SKM-1 (cell line): ENCODE measurements around the gene CCDC90B.

ENCODE experiments used
- DNase-seq: peaks from one replicate; lab custom pipeline; 2025; ENCODE audit not compliant: unreplicated experiment; lab: John Stamatoyannopoulos, UW

Gene CCDC90B

GRCh38 chr11:83241291-83241946 is 44.7 kb downstream of the CCDC90B start:
- peak; percentile 31 for DNase-seq

GRCh38 chr11:83238111-83238510 is 48.1 kb downstream of the CCDC90B start:
- no peak for DNase-seq

GRCh38 chr11:83235825-83236224 is 50.3 kb downstream of the CCDC90B start:
- no peak for DNase-seq

GRCh38 chr11:83223457-83223856 is 62.7 kb downstream of the CCDC90B start:
- DNase-seq, result no peak

- no peak for DNase-seq
These were observed 63.7 kb downstream of the CCDC90B start for GRCh38 chr11:83222499-83222898.

- DNase-seq, result no peak
These were observed 64.5 kb downstream of the CCDC90B start for GRCh38 chr11:83221694-83222093.

- DNase-seq, result no peak
These were observed 65.9 kb downstream of the CCDC90B start for GRCh38 chr11:83220260-83220659.

- DNase-seq, result no peak
These were observed 67.1 kb downstream of the CCDC90B start for GRCh38 chr11:83219095-83219494.
